HL-60 (cell line): ENCODE data around the gene FKTN.

Source experiments
- DNase-seq, 2 experiments: peaks; one replicate each; pipeline ENCODE4 v3.0.0-alpha.2; 2010 to 2020; ENCODE audit warnings: low read depth in 1 of 2, low spot score in 1 of 2
- H3K27ac ChIP-seq: fragments of 250-450 bp; sonication (Bioruptor Pico); replicated peaks from 2 replicates; pipeline ENCODE4 v1.5.1; 2020; ENCODE audit warnings: mild to moderate bottlenecking, moderate library complexity
- H3K27me3 ChIP-seq: fragments of 250-450 bp; sonication (Bioruptor Pico); 2 replicates; pipeline ENCODE4 v1.5.1; 2021; ENCODE audit warnings: mild to moderate bottlenecking, moderate library complexity; ENCODE audit not compliant: insufficient read depth, poor library complexity, severe bottlenecking
- H3K4me3 ChIP-seq: replicated peaks from 2 replicates; pipeline ENCODE4 v1.5.1; 2011; ENCODE audit warnings: mild to moderate bottlenecking, control low read depth, low read length; ENCODE audit not compliant: insufficient read depth
- GABPA ChIP-seq: IDR thresholded peaks from 2 replicates; pipeline ENCODE4 v1.6.1; 2012; ENCODE audit warnings: low read depth
- POLR2AphosphoS5 ChIP-seq: IDR thresholded peaks from 2 replicates; pipeline ENCODE4 v1.6.1; 2012; ENCODE audit warnings: low read depth
- SPI1 ChIP-seq: IDR thresholded peaks from 2 replicates; pipeline ENCODE4 v1.6.1; 2012; ENCODE audit warnings: low read depth, mild to moderate bottlenecking, borderline replicate concordance
- long read RNA-seq: library from polyadenylated mRNA; unstranded; transcript quantifications from one replicate; pipeline ENCODE4 v2.0.0, GENCODE V29; 2020
- TF ChIP-seq, protein P1 (sequence below): IDR thresholded peaks from 2 replicates; pipeline ENCODE4 v1.6.1; 2012; ENCODE audit warnings: low read depth; ENCODE audit not compliant: insufficient replicate concordance
- TF ChIP-seq, protein P2 (sequence below): IDR thresholded peaks from one replicate; pipeline ENCODE4 v1.5.1; 2011; ENCODE audit warnings: low read length, control low read depth, inconsistent platforms; ENCODE audit not compliant: insufficient read depth

FKTN gene
- long read RNA-seq, full-length matches to known transcripts = 2 of 17 reads
- long read RNA-seq, partial matches to known transcripts = 2 of 17 reads
- long read RNA-seq, other reads (novel, unspliced or antisense) = 13 of 17 reads

DNA sequence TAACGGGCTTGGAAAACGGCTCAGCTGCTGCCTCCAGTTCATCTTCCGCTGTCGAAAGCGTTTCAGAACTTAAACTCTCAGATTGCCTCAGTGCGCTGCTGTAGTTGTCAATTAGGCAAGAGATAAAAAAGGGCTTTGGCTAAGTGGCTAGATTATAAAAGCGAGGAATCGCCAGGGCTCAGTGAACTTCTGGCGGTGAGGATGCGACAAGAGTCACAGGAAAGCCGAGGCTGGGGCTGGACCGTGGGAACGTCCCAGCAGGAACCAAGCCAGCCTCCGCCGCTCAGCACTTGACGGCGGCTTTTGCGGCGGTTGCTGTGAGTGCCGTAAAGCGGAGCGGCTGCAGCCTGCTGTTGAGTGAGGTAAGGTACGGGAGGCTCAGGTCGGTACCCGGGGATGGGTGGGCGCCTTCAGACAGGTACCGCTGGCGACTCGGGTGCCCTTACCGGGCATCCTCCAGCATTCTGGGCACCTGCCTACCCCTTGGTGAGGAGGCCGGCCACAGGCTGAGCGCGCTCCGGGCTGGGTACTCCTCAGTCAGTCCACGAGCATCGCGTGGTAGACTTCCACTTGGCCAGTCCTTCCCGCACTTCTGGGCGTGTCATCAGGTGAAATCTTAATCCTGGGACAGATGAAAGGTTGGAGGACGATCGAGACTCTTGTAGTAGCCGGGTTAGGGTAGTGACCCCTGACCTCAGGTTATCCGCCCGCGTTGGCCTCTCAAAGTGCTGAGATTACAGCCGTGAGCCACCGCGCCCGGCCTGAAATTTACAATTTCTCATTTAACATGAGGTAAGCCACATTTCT is at the start of gene FKTN:
Gene FKTN, plus strand, starts transcription at position 328 of the 807 bp plus-strand sequence. CDS start 16,902 bp downstream, outside the sequence.
- TF ChIP-seq, protein P1, sequence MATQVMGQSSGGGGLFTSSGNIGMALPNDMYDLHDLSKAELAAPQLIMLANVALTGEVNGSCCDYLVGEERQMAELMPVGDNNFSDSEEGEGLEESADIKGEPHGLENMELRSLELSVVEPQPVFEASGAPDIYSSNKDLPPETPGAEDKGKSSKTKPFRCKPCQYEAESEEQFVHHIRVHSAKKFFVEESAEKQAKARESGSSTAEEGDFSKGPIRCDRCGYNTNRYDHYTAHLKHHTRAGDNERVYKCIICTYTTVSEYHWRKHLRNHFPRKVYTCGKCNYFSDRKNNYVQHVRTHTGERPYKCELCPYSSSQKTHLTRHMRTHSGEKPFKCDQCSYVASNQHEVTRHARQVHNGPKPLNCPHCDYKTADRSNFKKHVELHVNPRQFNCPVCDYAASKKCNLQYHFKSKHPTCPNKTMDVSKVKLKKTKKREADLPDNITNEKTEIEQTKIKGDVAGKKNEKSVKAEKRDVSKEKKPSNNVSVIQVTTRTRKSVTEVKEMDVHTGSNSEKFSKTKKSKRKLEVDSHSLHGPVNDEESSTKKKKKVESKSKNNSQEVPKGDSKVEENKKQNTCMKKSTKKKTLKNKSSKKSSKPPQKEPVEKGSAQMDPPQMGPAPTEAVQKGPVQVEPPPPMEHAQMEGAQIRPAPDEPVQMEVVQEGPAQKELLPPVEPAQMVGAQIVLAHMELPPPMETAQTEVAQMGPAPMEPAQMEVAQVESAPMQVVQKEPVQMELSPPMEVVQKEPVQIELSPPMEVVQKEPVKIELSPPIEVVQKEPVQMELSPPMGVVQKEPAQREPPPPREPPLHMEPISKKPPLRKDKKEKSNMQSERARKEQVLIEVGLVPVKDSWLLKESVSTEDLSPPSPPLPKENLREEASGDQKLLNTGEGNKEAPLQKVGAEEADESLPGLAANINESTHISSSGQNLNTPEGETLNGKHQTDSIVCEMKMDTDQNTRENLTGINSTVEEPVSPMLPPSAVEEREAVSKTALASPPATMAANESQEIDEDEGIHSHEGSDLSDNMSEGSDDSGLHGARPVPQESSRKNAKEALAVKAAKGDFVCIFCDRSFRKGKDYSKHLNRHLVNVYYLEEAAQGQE = peak; percentile 55
- TF ChIP-seq POLR2AphosphoS5 (peak; percentile 71), SPI1 (no peak), GABPA (no peak)
- TF ChIP-seq, protein P2, sequence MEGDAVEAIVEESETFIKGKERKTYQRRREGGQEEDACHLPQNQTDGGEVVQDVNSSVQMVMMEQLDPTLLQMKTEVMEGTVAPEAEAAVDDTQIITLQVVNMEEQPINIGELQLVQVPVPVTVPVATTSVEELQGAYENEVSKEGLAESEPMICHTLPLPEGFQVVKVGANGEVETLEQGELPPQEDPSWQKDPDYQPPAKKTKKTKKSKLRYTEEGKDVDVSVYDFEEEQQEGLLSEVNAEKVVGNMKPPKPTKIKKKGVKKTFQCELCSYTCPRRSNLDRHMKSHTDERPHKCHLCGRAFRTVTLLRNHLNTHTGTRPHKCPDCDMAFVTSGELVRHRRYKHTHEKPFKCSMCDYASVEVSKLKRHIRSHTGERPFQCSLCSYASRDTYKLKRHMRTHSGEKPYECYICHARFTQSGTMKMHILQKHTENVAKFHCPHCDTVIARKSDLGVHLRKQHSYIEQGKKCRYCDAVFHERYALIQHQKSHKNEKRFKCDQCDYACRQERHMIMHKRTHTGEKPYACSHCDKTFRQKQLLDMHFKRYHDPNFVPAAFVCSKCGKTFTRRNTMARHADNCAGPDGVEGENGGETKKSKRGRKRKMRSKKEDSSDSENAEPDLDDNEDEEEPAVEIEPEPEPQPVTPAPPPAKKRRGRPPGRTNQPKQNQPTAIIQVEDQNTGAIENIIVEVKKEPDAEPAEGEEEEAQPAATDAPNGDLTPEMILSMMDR = no peak
- H3K27ac ChIP-seq = peak within 1 kb of the TSS; percentile 3; the same call in 1 of the 2 replicates
- H3K27me3 ChIP-seq = no peaks in the 10 kb centered on the region
- peak; percentile 81 to 88 for DNase-seq
- peak within 1 kb of the TSS; percentile 98 for H3K4me3 ChIP-seq

DNA sequence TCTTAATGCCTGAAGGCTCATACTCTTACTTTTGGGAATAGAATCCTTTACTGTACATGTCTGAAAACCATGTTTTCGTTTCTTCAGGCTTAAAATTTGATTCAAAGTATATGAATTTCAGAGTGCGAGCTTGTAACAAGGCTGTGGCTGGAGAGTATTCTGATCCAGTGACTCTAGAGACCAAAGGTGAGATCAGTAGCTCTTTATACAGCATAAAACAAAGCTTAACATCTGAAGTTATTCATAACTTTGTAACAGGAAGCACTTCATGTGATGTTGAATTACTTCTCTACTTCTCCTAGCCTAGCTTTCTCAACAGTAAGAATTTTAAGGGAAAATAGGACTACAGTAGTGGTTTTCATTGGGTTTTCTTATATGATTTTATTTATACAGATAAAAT is 49.4 kb upstream of the FKTN start:
- no peak for TF ChIP-seq GABPA
- no peak for TF ChIP-seq POLR2AphosphoS5
- TF ChIP-seq, protein P1 = no peak
- TF ChIP-seq SPI1 = no peak
- TF ChIP-seq, protein P2 = no peak
- H3K4me3 ChIP-seq = no peak overlapping the region
- no peaks in the 10 kb centered on the region for H3K27me3 ChIP-seq
- DNase-seq = no peak
- no peak overlapping the region for H3K27ac ChIP-seq

DNA sequence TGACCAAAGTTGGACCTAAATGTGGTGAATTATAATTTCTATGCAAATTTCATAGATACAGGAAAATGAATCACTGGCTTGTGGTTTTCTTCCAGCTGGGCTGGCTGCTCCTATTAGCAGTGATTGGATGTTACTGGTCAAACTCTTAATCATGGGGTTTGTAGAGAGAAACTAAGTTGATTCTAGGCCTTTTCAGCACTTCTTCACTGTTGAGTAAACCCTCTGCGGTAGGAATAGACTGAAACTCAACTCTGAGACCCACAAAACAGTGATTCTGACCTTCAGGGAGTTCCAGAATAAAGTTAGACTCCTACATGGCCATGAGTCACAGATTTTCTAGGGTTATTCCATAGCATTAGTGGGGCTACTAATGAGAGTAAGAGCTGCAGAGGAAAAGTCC is 47.9 kb upstream of the FKTN start:
- Histone ChIP-seq H3K4me3 (no peak overlapping the region), H3K27ac (no peak overlapping the region), H3K27me3 (no peaks in the 10 kb centered on the region)
- TF ChIP-seq, protein P1 = no peak
- TF ChIP-seq, protein P2 = no peak
- no peak for DNase-seq
